Stimulated activated CD4-positive, alpha-beta T cell treated with anti-CD3 and anti-CD28 coated beads, TNF-alpha, amount 100 ng/mL, for 24 hours (primary cell): ENCODE data around the gene CANX.

Source experiments
- DNase-seq, 3 experiments: peaks; one replicate each; pipeline ENCODE4 v3.0.0-alpha.2; 2020; ENCODE audit warnings: low read depth in 3 of 3

Gene CANX

DNA sequence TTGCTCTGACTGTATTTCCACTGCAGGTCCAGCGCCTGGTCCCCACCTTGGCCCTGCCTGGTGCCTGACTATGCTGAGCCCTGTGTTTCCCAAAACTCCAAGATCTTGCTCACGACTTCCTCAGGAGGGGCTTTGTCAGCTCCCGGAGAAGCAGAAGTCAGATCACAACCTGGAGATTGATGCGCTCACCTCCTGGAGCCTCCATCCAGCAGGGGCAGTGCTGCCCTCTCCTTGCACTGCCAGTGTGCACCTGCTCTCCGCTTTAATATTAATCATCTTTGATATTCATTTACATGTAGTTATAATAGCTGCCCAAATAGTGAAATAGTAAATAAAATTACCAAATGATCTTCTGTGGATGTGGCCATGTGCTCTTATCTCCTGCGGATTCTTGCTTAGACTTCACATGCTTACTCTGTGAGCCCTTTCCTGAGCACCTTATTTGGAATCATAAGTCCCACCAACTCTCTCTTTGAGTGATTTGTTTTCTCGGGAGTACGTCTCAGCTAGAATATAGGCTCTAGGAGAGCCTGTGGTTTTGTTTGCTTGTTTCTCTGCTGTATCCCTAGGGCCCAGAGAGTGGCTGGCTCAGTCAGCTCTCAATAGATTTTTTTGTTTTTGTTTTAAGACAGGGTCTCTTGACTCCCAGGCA is 51.2 kb downstream of the CANX start:
- no peak for DNase-seq

DNA sequence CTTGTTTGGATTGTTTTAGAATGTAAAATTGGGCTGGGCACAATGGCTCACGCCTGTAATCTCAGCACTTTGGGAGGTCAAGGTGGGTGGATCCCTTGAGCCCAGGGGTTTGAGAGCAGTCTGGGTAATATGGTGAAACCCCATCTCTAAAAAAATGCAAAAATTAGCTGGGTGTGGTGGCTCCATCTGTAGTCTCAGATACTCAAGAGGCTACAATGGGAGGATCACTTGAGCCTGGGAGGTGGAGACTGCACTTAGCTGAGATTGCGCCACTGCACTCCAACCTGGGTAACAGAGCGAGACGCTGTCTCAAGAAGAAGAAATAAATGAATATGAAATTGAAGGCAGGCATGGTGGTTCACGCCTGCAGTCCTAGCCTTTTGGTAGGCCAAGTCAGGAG is 55.2 kb downstream of the CANX start:
- no peak for DNase-seq

- DNase-seq, result no peak
Measured at GRCh38 chr5:179755022-179755421, 56.3 kb downstream of the CANX start.

DNA sequence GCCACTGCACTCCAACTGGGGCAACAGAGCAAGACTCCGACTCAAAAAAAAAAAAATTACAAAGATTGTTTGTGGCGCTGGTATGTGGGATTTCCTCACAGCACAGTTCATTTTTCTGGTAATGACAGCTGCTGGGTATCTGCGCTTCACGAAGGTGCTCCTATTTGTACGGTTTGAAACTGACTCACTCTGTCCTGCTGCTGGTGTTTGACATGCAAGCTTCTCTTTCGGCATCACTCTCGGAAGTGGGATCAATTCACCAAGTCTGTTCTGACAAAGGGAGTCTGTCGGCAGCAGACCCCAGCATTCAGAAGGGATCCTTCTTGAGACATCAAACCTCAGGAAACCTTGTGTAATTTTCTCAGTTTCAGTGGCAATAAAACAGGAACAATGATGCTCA is 60.2 kb downstream of the CANX start:
- no peak for DNase-seq

GRCh38 chr5:179759581-179760551 is 61.1 kb downstream of the CANX start:
- DNase-seq, result peak in 2 of 3 experiments; percentile 8 to 13

DNA sequence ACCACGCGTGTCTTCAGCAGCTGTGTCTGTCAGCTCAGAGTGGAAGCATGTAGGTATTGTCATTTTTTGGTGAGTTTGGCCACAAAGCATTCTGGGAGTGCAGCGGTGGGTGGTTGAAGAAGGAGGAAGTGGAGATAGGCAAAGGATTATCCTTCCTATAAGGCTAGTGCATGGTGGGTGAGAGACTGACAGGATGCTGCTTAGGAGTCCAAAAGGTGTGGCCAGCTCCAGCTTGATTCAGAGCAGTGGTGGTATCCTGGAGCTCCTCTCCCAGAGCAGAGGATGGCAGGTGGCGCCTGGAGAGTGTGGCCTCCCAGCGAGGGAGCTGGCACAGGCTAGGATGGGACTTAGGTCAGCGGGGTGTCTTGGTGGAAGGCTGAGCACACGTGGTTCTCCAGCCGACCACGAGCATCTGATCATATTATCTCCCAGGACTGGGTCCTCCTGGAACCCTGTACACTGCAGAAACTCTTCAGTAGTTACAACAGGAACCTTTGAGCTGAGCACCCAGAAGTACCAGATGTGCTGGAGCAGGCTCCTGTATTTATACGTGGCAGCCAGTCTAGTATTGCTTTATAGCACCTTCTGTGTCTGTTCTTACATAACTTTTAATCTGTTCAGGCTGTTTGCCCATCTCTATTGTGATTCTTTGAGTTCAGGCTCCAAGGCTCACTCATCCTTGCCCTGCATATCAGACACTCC is 63.5 kb downstream of the CANX start:
- DNase-seq, result no peak

GRCh38 chr5:179762781-179763176 is 64.0 kb downstream of the CANX start:
- no peak for DNase-seq

- peak; percentile 21 to 34 (median 33) for DNase-seq
Measured at GRCh38 chr5:179763215-179763945, 64.6 kb downstream of the CANX start.

DNA sequence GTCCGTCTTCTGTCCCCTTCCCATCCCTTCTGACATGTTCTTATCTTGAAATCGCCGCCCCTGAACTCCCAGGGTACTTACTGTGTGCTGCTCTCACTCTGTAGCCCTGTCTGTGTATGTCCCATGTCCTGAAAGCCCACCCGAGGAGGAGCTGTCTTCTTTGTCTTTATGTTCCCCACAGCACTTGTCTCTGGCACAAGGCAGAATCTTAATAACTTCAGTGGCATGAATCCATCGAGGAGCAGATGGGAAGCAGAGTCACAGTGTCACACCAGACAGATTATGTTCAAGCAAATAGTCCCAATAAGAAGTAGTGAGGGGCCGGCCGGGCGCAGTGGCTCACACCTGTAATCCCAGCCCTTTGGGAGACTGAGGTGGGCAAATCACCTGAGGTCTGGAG is 65.3 kb downstream of the CANX start:
- no peak for DNase-seq

- no peak for DNase-seq
Measured at GRCh38 chr5:179765400-179765799, 66.6 kb downstream of the CANX start.

DNA sequence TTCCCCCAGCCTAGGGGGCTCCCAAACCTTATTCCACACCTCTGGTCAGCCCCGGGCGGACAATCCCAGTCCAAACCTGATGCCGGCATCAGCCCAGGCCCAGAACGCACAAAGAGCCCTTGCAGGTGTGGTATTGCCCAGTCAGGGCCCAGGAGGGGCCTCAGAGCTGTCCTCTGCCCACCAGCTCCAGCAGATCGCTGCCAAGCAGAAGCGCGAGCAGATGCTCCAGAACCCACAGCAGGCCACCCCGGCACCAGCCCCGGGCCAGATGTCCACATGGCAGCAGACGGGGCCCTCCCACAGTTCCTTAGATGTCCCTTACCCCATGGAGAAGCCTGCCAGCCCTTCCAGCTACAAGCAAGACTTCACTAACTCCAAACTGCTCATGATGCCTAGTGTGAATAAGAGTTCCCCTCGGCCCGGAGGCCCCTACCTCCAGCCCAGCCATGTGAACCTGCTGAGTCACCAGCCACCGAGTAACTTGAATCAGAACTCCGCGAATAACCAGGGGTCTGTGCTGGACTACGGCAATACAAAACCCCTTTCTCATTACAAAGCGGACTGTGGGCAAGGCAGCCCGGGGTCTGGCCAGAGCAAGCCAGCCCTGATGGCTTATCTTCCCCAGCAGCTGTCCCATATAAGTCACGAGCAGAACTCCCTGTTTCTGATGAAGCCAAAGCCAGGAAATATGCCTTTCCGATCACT is 67.4 kb downstream of the CANX start:
- DNase-seq, result no peak

- DNase-seq, result no peak
Measured at GRCh38 chr5:179766726-179767455, 68.1 kb downstream of the CANX start.

DNA sequence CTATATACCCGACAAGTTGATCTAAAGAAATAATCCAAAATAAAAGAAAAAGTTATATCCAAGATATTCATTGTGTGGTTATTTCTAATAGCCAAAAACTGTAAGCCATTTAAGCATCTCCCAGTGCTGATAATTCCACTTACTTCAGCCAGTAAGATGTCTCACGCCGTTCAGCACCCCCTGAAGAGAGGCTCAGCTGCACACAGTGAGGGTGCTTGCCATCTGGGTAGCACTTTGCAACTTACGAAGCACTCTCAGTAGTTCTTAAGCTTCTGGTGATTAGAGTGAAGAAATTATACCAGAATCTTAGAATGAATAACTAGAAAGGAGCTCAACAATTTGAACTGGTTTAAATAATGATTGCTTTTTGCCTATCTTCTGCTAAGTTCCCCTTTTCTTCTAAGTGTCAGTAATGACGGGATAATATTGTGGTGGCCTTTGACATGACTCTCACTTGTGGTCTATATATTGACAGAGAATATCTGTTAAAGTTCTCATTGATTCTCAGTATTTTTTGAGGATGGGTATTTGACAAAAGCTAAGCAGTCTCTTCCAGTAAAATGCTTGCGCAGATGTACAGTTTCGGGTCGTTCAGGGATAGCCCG is 68.8 kb downstream of the CANX start:
- no peak for DNase-seq

GRCh38 chr5:179768326-179769085 is 69.7 kb downstream of the CANX start:
- no peak for DNase-seq

DNA sequence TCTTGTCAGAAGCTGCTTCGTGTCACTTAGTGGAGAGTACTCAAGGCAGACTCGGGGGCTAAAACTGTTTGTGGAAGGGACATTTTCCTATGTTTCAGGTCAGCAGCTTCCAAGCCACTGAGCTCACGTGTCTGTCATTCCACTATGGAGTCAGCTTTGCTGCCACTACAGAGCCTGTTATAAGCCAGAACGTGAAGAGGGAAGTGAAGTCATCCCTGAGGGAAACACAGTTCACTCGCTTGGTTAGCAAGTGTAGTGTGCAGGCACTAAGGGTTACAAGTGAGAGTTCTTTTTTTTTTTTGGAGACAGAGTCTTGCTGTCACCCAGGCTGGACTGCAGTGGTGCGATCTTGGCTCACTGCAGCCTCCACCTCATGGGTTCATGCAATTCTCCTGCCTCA is 70.5 kb downstream of the CANX start:
- no peak for DNase-seq

GRCh38 chr5:179769796-179770195 is 71.0 kb downstream of the CANX start:
- DNase-seq, result no peak

GRCh38 chr5:179771311-179771895 is 72.6 kb downstream of the CANX start:
- no peak for DNase-seq

- DNase-seq, result no peak
Measured at GRCh38 chr5:179772351-179772750, 73.6 kb downstream of the CANX start.

DNA sequence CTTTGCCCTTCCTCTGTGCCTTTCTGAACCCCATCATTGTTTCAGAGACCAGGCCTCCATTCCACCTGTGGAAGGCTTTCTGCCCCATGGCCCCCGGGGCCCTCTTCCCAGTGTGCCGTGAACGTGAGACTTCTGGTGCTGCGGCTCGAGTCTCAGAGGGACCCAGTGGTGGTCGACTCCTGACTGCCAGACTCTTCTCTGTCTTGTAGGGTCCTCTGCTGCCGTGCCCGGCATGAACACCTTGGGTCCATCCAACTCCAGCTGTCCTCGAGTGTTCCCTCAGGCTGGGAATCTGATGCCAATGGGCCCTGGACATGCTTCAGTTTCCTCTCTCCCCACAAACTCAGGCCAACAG is 74.9 kb downstream of the CANX start:
- DNase-seq, result no peak
